Activated T-helper 2 cell treated with anti-CD3 and anti-CD28 coated beads, Interferon-gamma antibody, Interleukin-2, Interleukin-4, amounts not matched to agents 10 μg/mL and 5 μg/mL and 100 μg/mL, durations not matched to agents 14 hours and 24 hours and 36 hours (primary cell): ENCODE results near the gene RHOV. TPM values are rescaled to one million over a fixed set of nuclear protein-coding genes. Genes with fewer than 3 reads are reported as not detected.

Source experiments
- DNase-seq: peaks from one replicate; pipeline ENCODE4 v3.0.0; 2021; ENCODE audit warnings: low spot score
- H3K27ac Mint-ChIP-seq: one replicate; pipeline ENCODE4 v1.8.0; 2021; ENCODE audit warnings: mixed read lengths
- H3K27me3 Mint-ChIP-seq: one replicate; pipeline ENCODE4 v1.8.0; 2021; ENCODE audit warnings: low read depth, mixed read lengths
- H3K36me3 Mint-ChIP-seq: one replicate; pipeline ENCODE4 v1.8.0; 2021; ENCODE audit warnings: low read depth, mixed read lengths
- H3K4me1 Mint-ChIP-seq: one replicate; pipeline ENCODE4 v1.8.0; 2021; ENCODE audit warnings: low read depth, mixed read lengths
- H3K4me3 Mint-ChIP-seq: one replicate; pipeline ENCODE4 v1.8.0; 2021; ENCODE audit warnings: low read depth, mild to moderate bottlenecking, moderate library complexity, mixed read lengths
- H3K9me3 Mint-ChIP-seq: one replicate; pipeline ENCODE4 v1.8.0; 2021; ENCODE audit warnings: mixed read lengths
- intact Hi-C: fragments of 100-400 bp; cut with micrococcal nuclease; formaldehyde crosslinking; loops from one replicate; pipeline ENCODE4 v1.15.1; 2023
- total RNA-seq: library from RNA; stranded (reverse); gene quantifications from 2 replicates; pipeline ENCODE4 v1.2.3, GENCODE V29; 2022

RHOV gene
- total RNA-seq, 1 donor from 2014 or later: 0.82 TPM

DNA sequence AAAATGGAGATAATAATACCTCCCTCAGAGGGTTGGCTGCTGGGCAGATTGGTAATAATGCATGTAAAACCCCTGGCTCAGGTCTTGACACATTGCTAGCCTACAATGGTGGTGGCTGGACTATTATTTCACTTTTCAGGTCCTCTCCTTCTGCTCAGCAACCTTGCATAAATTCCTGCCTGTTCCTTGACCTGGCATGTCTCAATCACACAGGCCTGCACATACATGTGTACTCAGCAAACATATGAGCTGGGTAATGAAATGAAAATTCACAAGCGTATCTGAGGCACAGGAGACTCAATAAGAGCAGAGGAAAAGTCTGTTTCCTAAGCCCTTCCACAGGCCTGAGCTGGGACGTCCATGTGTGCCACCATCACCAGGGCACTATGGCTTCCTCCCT, 37.7 kb upstream of the RHOV start:
- no peaks in the 10 kb centered on the region for H3K9me3 Mint-ChIP-seq
- peaks cover 4% of the 10 kb centered on the region for H3K4me1 Mint-ChIP-seq
- no peaks in the 10 kb centered on the region for H3K27me3 Mint-ChIP-seq
- no peak overlapping the region for H3K27ac Mint-ChIP-seq
- H3K36me3 Mint-ChIP-seq: no peaks in the 10 kb centered on the region
- intact Hi-C loops: no loop called here
- no peak overlapping the region for H3K4me3 Mint-ChIP-seq
- DNase-seq: no peak

DNA sequence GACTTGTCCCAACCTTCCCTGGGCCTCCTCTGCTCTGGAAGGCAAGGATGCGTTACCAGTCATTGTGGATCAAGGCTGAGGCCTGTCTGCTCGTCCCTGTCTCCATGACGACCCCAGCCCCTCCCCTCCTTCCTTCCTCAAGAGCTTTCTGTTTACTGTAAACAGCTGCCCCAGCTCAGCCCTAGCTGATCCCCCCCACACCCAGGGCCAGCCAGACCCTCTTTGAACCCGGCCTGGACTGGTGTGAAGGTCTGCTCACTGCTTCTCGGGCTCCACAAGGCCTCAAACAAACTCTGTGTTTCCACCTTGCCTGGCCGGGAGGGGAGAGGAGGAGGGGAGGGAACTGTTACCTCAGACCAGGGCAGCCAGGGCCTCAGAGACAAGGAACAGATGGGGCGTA, 37.1 kb upstream of the RHOV start:
- H3K27ac Mint-ChIP-seq: no peak overlapping the region
- H3K9me3 Mint-ChIP-seq: no peaks in the 10 kb centered on the region
- H3K27me3 Mint-ChIP-seq: no peaks in the 10 kb centered on the region
- H3K36me3 Mint-ChIP-seq: no peaks in the 10 kb centered on the region
- intact Hi-C loops: no loop called here
- H3K4me3 Mint-ChIP-seq: no peak overlapping the region
- DNase-seq: no peak
- H3K4me1 Mint-ChIP-seq: peaks cover 4% of the 10 kb centered on the region

DNA sequence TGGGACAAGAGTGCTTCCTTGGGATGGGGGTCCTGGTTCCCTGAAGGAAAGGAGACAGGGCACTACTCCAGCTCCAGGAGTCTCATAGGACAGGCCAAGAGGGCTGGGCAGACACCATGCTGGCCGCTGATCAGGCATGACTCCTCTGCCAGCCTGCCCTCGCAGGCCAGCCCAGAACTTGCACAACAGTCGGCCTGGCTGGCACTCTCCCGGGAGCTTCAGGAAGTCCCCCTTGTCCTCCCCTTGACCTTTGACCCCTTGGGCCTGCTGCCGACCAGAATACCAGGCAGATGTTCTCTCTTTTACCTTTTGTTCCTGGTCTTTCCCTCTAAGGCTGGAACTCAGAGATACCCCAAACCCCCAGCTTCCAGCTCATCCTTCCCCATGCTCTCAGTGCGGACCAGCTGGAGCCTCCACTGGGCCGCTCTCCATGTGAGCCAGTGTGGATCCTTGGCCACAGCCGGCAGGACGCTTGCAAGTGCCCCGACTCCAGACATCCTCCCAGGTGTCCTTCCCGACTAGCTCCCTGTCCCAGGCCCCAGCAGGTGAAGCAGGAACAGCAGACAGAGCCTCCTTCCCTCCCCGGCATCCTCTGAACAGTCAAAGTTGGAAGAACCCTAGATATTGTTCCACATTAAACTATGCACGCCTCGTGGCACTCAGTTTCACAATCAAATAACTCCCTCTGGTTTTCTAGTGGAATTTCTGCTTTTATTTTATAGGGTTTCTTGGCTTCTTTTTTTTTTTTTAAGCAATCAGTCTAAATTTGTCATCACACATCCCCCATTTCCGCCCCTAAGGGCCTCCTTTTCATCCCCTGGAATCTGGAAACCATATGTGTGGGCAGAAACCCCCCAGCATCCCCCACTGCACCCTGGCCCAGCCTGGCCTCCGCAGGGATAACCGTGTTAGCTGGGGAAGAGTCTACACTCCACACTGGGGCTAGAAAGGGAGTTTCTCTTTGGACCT, 35.9 kb upstream of the RHOV start:
- intact Hi-C loops: loop anchor here (10.0 kb wide), 2 partner anchors 205 to 425 kb away; partner anchors contain the start of genes INO80, NUSAP1 and OIP5
- Mint-ChIP-seq H3K4me1 (peaks cover 4% of the 10 kb centered on the region), H3K9me3 (no peaks in the 10 kb centered on the region), H3K36me3 (no peaks in the 10 kb centered on the region), H3K4me3 (no peak overlapping the region), H3K27ac (no peak overlapping the region), H3K27me3 (no peaks in the 10 kb centered on the region)
- no peak for DNase-seq

DNA sequence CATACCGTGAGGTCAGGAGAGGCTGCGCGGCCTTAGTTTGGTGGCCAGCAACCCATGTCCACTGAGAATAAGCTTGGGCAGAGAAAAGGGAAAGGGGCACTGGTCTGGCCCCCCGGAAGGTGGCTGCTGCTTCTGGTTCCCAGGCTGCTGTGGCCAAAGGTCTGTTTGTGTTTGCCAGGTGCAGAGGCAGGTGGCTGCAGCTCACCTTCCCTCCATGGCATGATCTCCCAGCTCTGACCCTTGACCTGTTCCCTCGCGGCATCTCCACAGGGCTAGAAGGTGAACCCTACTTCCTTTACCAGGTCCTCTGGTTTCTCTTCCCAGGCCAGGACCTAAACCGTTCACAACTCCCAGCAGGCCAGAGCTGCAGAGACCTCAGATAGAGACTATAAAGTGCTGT, 34.1 kb upstream of the RHOV start:
- Mint-ChIP-seq H3K27ac (no peak overlapping the region), H3K4me1 (peaks cover 4% of the 10 kb centered on the region), H3K27me3 (no peaks in the 10 kb centered on the region), H3K4me3 (no peak overlapping the region), H3K9me3 (no peaks in the 10 kb centered on the region), H3K36me3 (peaks cover 12% of the 10 kb centered on the region)
- intact Hi-C loops: loop anchor here (10.0 kb wide), 2 partner anchors 207 to 427 kb away; partner anchors contain the start of genes INO80, NUSAP1 and OIP5
- DNase-seq: no peak

DNA sequence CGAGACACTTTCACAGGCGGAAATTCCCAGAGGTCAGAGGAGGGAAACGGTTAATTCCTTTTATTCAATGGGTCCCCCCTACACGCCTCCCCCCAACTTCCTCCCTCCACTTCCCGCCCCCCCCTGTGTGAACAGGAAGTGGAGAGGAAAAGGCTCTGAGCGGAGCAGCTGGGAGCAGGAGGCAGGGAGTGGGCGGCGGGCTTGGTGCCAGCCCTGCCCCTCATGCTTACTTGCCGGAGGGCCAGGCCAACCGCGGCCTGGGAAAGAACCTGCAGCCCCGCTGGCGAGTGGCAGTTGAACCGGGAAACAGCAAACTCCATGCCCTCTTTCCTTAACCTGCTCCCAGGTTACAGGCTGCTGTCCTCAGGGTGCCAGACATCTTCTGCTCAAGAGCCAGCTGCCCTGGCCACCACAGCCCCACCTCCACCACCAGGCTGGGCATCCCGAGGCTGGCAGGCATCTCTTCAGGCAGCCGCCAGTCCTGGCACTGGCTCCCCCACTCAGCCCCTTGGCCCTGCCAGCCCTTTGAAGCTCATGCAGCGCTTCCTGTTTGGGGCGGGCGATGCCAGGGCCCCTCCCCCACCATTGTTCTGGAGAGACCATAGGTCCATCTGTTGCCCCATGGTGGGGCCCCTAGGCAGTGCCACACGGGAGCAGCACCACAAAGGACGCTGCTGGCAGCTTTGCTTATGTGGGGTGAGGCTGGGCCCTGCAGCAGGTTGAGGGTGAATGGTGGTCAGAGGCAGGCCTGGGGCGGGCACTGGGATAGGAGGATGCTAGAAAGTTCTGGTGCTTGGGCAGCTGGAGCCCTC, 33.2 kb upstream of the RHOV start:
- H3K9me3 Mint-ChIP-seq: no peaks in the 10 kb centered on the region

DNA sequence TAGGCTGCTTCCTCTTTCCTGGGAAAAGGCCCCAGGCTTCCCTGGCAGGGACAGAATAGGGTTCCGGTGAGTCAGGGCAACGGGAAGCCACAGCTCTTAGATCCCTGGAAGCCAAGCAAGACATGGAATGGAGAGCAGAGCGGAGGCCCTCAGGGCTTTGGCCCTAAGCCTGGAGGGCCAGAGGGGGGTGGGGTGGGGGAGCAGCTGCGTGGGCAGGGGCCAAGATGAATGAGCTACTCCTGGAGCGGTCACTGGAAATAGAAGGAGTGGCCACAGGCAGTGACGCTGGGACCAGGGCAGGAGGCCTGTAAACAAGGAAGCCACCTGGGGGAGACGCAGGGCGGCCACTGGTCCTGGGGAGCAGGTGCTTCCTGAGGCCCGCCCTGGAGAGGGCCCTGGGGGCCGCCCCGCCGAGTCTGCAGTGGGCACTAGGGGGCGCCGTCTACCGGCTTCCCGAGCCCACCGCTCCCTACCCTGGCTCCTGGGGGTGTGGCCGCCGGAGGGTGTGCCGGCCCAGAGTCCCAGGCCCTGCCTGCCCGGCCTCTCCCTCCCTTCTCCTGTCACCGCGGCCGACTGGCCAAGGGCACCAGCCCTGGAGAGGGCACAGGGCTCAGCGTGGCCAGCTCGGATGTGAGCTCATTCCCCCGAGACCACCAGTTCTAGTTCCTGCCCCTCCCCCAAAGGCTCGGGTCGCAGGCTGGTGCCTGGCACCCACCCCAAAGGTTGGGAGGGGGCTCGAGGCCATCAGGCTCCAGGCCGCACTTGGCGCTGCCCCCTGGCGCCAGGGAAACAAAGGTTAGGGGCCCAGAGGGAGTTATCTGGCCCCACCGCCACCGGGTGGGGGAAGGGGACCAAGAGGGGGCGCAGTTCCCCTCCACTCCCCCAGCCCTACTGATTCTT, 32.3 kb upstream of the RHOV start:
- DNase-seq: peak; percentile 59
- Mint-ChIP-seq H3K27ac (no peak overlapping the region), H3K4me1 (peaks cover 7% of the 10 kb centered on the region), H3K27me3 (no peaks in the 10 kb centered on the region), H3K9me3 (no peaks in the 10 kb centered on the region), H3K36me3 (peaks cover 20% of the 10 kb centered on the region), H3K4me3 (peak overlapping the region; percentile 55)
- intact Hi-C loops: loop anchor here (10.0 kb wide), 2 partner anchors 208 to 428 kb away; partner anchors contain the start of genes INO80, NUSAP1 and OIP5

More for the DNA sequence above, 33.2 kb upstream of the RHOV start:
- Mint-ChIP-seq H3K27me3 (no peaks in the 10 kb centered on the region), H3K4me1 (peaks cover 7% of the 10 kb centered on the region), H3K4me3 (peak overlapping the region; percentile 58), H3K27ac (peak overlapping the region; percentile 60), H3K36me3 (peaks cover 20% of the 10 kb centered on the region)
- intact Hi-C loops: loop anchor here (10.0 kb wide), 2 partner anchors 208 to 428 kb away; partner anchors contain the start of genes INO80, NUSAP1 and OIP5
- no peak for DNase-seq

DNA sequence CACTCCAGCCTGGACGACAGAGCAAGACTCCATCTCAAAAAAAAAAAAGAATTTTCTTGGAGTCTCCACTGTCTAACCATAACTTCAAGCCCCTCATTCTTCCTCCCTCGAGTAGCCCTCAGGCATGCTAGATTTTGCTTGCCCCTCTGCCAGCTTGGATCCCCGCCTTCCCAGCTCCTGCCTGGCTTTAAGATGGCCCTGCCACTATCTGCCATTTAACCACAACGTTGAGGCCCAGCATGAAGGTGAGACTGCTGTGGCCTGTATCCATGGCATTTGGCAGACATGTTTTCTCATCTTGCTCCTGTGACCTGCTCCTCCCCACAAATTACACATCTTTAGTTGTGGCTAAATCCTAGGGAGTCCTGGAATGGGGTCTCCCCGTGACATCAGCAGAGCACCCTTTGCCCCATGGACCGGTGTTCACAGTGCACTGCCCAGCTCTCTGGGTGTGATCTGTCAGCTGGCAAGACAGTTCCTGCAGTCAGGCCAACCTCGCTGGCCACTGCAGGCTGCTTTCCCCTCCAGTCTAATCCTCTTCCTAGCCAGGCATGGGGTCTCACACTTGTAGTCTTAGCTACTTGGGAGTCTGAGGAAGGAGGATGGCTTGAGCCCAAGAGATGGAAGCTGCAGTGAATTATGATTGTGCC, 30.6 kb upstream of the RHOV start:
- no peak overlapping the region for H3K27ac Mint-ChIP-seq
- no peaks in the 10 kb centered on the region for H3K9me3 Mint-ChIP-seq
- H3K27me3 Mint-ChIP-seq: no peaks in the 10 kb centered on the region
- H3K4me3 Mint-ChIP-seq: no peak overlapping the region
- peaks cover 11% of the 10 kb centered on the region for H3K4me1 Mint-ChIP-seq
- H3K36me3 Mint-ChIP-seq: peaks cover 29% of the 10 kb centered on the region
- intact Hi-C loops: loop anchor here (1.0 to 10.0 kb wide), 6 partner anchors 38 to 430 kb away; partner anchors contain the start of genes CHAC1, INO80, NUSAP1 and OIP5
- DNase-seq: no peak

DNA sequence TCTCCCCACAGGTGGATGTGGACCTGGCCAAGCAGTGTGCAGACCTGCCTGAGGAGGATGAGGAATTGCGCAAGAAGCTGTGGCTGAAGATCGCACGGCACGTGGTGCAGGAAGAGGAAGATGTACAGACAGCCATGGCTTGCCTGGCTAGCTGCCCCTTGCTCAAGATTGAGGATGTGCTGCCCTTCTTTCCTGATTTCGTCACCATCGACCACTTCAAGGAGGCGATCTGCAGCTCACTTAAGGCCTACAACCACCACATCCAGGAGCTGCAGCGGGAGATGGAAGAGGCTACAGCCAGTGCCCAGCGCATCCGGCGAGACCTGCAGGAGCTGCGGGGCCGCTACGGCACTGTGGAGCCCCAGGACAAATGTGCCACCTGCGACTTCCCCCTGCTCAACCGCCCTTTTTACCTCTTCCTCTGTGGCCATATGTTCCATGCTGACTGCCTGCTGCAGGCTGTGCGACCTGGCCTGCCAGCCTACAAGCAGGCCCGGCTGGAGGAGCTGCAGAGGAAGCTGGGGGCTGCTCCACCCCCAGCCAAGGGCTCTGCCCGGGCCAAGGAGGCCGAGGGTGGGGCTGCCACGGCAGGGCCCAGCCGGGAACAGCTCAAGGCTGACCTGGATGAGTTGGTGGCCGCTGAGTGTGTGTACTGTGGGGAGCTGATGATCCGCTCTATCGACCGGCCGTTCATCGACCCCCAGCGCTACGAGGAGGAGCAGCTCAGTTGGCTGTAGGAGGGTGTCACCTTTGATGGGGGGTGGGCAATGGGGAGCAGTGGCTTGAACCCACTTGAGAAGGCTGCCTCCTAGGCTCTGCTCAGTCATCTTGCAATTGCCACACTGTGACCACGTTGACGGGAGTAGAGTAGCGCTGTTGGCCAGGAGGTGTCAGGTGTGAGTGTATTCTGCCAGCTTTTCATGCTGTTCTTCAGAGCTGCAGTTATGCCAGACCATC, 28.8 kb upstream of the RHOV start:
- Mint-ChIP-seq H3K27me3 (no peaks in the 10 kb centered on the region), H3K4me3 (no peak overlapping the region), H3K4me1 (peaks cover 11% of the 10 kb centered on the region), H3K36me3 (peaks cover 38% of the 10 kb centered on the region), H3K9me3 (no peaks in the 10 kb centered on the region), H3K27ac (no peak overlapping the region)
- no peak for DNase-seq
- intact Hi-C loops: loop anchor here (10.0 kb wide), 2 partner anchors 212 to 432 kb away; partner anchors contain the start of genes INO80, NUSAP1 and OIP5

DNA sequence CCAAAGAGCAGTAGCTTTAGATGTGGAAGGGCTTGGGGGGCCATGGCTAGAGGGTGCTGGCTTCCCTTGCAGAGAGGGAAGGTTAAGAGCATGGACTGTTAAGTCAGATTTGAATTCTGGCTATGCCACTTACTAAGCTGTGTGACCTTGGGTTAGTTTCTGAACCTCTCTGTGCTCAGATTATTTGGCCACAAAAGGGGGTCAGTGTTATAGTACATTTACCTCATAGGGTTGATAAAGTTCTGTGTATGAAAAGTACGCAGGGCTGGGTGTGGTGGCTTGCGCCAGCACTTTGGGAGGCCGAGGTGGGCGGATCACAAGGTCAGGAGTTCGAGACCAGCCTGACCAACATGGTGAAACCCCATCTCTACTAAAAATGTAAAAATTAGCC, 27.0 kb upstream of the RHOV start:
- Mint-ChIP-seq H3K27me3 (no peaks in the 10 kb centered on the region), H3K4me1 (peaks cover 7% of the 10 kb centered on the region), H3K27ac (no peak overlapping the region), H3K36me3 (peaks cover 51% of the 10 kb centered on the region), H3K9me3 (no peaks in the 10 kb centered on the region), H3K4me3 (no peak overlapping the region)
- no peak for DNase-seq
- intact Hi-C loops: loop anchor here (10.0 kb wide), 2 partner anchors 214 to 434 kb away; partner anchors contain the start of genes INO80, NUSAP1 and OIP5

DNA sequence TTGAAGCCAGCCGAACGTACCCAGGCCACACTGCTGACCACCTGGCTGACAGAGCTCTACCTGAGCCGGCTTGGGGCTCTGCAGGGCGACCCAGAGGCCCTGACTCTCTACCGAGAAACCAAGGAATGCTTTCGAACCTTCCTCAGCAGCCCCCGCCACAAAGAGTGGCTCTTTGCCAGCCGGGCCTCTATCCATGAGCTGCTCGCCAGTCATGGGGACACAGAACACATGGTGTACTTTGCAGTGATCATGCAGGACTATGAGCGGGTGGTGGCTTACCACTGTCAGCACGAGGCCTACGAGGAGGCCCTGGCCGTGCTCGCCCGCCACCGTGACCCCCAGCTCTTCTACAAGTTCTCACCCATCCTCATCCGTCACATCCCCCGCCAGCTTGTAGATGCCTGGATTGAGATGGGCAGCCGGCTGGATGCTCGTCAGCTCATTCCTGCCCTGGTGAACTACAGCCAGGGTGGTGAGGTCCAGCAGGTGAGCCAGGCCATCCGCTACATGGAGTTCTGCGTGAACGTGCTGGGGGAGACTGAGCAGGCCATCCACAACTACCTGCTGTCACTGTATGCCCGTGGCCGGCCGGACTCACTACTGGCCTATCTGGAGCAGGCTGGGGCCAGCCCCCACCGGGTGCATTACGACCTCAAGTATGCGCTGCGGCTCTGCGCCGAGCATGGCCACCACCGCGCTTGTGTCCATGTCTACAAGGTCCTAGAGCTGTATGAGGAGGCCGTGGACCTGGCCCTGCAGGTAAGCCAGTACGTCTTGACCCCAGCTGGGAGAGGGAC, 26.4 kb upstream of the RHOV start:
- peaks cover 12% of the 10 kb centered on the region for H3K4me1 Mint-ChIP-seq
- no peak overlapping the region for H3K27ac Mint-ChIP-seq
- H3K9me3 Mint-ChIP-seq: no peaks in the 10 kb centered on the region
- H3K4me3 Mint-ChIP-seq: no peak overlapping the region
- intact Hi-C loops: loop anchor here (10.0 kb wide), 2 partner anchors 214 to 434 kb away; partner anchors contain the start of genes INO80, NUSAP1 and OIP5
- H3K36me3 Mint-ChIP-seq: peaks cover 54% of the 10 kb centered on the region
- no peaks in the 10 kb centered on the region for H3K27me3 Mint-ChIP-seq
- no peak for DNase-seq
